A673 (cell line): ENCODE measurements around the gene PPFIA2. TPM values are rescaled to one million over a fixed set of nuclear protein-coding genes. Genes with fewer than 3 reads are reported as not detected.

ENCODE experiments used
- BruUV-seq: library from RNA; stranded (reverse); fragments of 400-500 nt; replicated peaks from 2 replicates; lab custom pipeline; 2021; lab: Mats Ljungman, UMichigan
- CTCF ChIA-PET: fragments of 300-600 bp; sonication (Branson Sonifier 250); formaldehyde crosslinking; loops from one replicate; lab custom pipeline; 2022; ENCODE audit warnings: antibody characterized with exemption; lab: Charles Lee
- POLR2A ChIA-PET: fragments of 300-600 bp; sonication (Branson Sonifier 250); formaldehyde crosslinking; loops from one replicate; lab custom pipeline; 2022; ENCODE audit warnings: antibody characterized with exemption; ENCODE audit not compliant: low non-redundant PET; lab: Charles Lee
- DNase-seq: peaks from one replicate; pipeline ENCODE4 v3.0.0-alpha.2; 2015; ENCODE audit warnings: low spot score
- H3K27ac ChIP-seq: fragments of 200-600 bp; sonication (generic); 2 replicates; pipeline ENCODE4 v1.5.1; 2016; ENCODE audit warnings: mixed run types, low read depth, mild to moderate bottlenecking, mixed read lengths, antibody characterized with exemption, low read length; ENCODE audit not compliant: poor library complexity, severe bottlenecking
- H3K27me3 ChIP-seq: fragments of 200-600 bp; sonication (generic); replicated peaks from 2 replicates; pipeline ENCODE4 v1.6.1; 2017; ENCODE audit warnings: mixed run types, low read depth, mild to moderate bottlenecking, mixed read lengths, antibody characterized with exemption, low read length; ENCODE audit not compliant: insufficient read depth, poor library complexity
- H3K36me3 ChIP-seq: fragments of 200-600 bp; sonication (generic); 2 replicates; pipeline ENCODE4 v1.6.1; 2016; ENCODE audit warnings: mixed run types, mild to moderate bottlenecking, mixed read lengths, antibody characterized with exemption, low read length; ENCODE audit not compliant: insufficient read depth, poor library complexity, severe bottlenecking
- H3K4me1 ChIP-seq: fragments of 200-600 bp; sonication (generic); 2 replicates; pipeline ENCODE4 v1.6.1; 2017; ENCODE audit warnings: mixed run types, mild to moderate bottlenecking, mixed read lengths, antibody characterized with exemption, low read length; ENCODE audit not compliant: insufficient read depth, poor library complexity, severe bottlenecking
- H3K4me3 ChIP-seq: fragments of 200-600 bp; sonication (generic); 2 replicates; pipeline ENCODE4 v1.5.1; 2016; ENCODE audit warnings: low read depth, mixed run types, mild to moderate bottlenecking, mixed read lengths, low read length; ENCODE audit not compliant: poor library complexity, severe bottlenecking
- H3K9me3 ChIP-seq: fragments of 200-600 bp; sonication (generic); 2 replicates; pipeline ENCODE4 v1.6.1; 2016; ENCODE audit warnings: mixed run types, low read depth, mild to moderate bottlenecking, mixed read lengths, antibody characterized with exemption, low read length; ENCODE audit not compliant: poor library complexity, severe bottlenecking
- CTCF ChIP-seq: fragments of 300-800, 200-600 bp; sonication (generic); conservative IDR thresholded peaks from 2 replicates; pipeline ENCODE4 v1.5.1; 2017; ENCODE audit warnings: low read depth, mild to moderate bottlenecking, antibody characterized with exemption, low read length, moderate library complexity, mixed read lengths
- EZH2 ChIP-seq: fragments of 200-600 bp; sonication (generic); IDR thresholded peaks from 2 replicates; pipeline ENCODE4 v1.6.1; 2017; ENCODE audit warnings: borderline replicate concordance, low read depth, mild to moderate bottlenecking, mixed read lengths, antibody characterized with exemption, low read length; ENCODE audit not compliant: poor library complexity, severe bottlenecking
- intact Hi-C: fragments of 100-400 bp; cut with micrococcal nuclease; formaldehyde crosslinking; loops from one replicate; pipeline ENCODE4 v1.10.0; 2022; ENCODE audit not compliant: unreplicated experiment
- total RNA-seq: library from RNA; stranded (reverse); gene quantifications from 2 replicates; pipeline ENCODE4 v1.2.3, GENCODE V29; 2021

Gene PPFIA2
- total RNA-seq, 1 experiment from 2014 or later = 0.52 TPM

GRCh38 chr12:81231574-81232368 lies 527.4 kb downstream of the PPFIA2 start:
- no peak for DNase-seq
- BruUV-seq = no TSS peak
- no peaks in the 10 kb centered on the region for H3K9me3 ChIP-seq
- no peaks in the 10 kb centered on the region for H3K36me3 ChIP-seq
- no peak overlapping the region for H3K27ac ChIP-seq
- intact Hi-C loops = no loop called here
- H3K4me1 ChIP-seq = no peaks in the 10 kb centered on the region
- no peaks in the 10 kb centered on the region for H3K27me3 ChIP-seq
- CTCF ChIA-PET = no interaction called here
- POLR2A ChIA-PET = no interaction called here
- TF ChIP-seq EZH2 (no peak), CTCF (no peak)
- H3K4me3 ChIP-seq = no peak overlapping the region

GRCh38 chr12:81229759-81230158 lies 529.4 kb downstream of the PPFIA2 start:
- TF ChIP-seq CTCF = no peak
- DNase-seq = no peak
- BruUV-seq = no TSS peak

GRCh38 chr12:81224626-81225025 lies 534.5 kb downstream of the PPFIA2 start:
- peaks cover 11% of the 10 kb centered on the region for H3K4me1 ChIP-seq
- intact Hi-C loops = no loop called here
- TF ChIP-seq CTCF (no peak), EZH2 (no peak)
- no peak overlapping the region for H3K27ac ChIP-seq
- ChIA-PET CTCF (no interaction called here), POLR2A (interaction anchor here (0.6 kb wide), 1 partner anchor 1874 kb away, joined by 4 read pairs; no protein-coding TSS in a partner anchor)
- no peaks in the 10 kb centered on the region for H3K36me3 ChIP-seq
- H3K4me3 ChIP-seq = no peak overlapping the region
- no peaks in the 10 kb centered on the region for H3K9me3 ChIP-seq
- H3K27me3 ChIP-seq = no peaks in the 10 kb centered on the region
- DNase-seq = no peak
- BruUV-seq = no TSS peak

More at GRCh38 chr12:81229759-81230158, 529.4 kb downstream of the PPFIA2 start:
- Histone ChIP-seq H3K36me3 (no peaks in the 10 kb centered on the region), H3K9me3 (no peaks in the 10 kb centered on the region), H3K4me1 (no peaks in the 10 kb centered on the region), H3K27ac (no peak overlapping the region), H3K27me3 (no peaks in the 10 kb centered on the region), H3K4me3 (no peak overlapping the region)
- intact Hi-C loops = no loop called here
- CTCF ChIA-PET = no interaction called here
- POLR2A ChIA-PET = no interaction called here
